GM12872 (cell line): ENCODE data around the gene DIS3.

Experiments
- CTCF ChIP-seq: IDR thresholded peaks from 3 replicates; pipeline ENCODE4 v1.5.1; 2011; ENCODE audit warnings: low read depth, mild to moderate bottlenecking, low read length, moderate library complexity; ENCODE audit not compliant: insufficient read depth

The DIS3 gene

GRCh38 chr13:72805676-72806346 is 24.1 kb upstream of the DIS3 start:
- TF ChIP-seq CTCF, result no peak

GRCh38 chr13:72804301-72804700 is 22.6 kb upstream of the DIS3 start:
- TF ChIP-seq CTCF, result no peak

- no peak for TF ChIP-seq CTCF
Observed at GRCh38 chr13:72798817-72799216, 17.1 kb upstream of the DIS3 start.

- no peak for TF ChIP-seq CTCF
Observed at GRCh38 chr13:72792640-72793039, 10.9 kb upstream of the DIS3 start.

- TF ChIP-seq CTCF, result no peak
Observed at GRCh38 chr13:72788831-72789230, 7.1 kb upstream of the DIS3 start.

- no peak for TF ChIP-seq CTCF
Observed at GRCh38 chr13:72782717-72783116, 1.0 kb upstream of the DIS3 start.

GRCh38 chr13:72774019-72774418 is 7.7 kb downstream of the DIS3 start:
- no peak for TF ChIP-seq CTCF
